Hematopoietic multipotent progenitor cell treated with erythropoietin and hydrocortisone succinate and interleukin-3 and kit ligand, for 8 days (in vitro differentiated cells): Measurements from ENCODE around the gene SBSN.

ENCODE experiments used
- DNase-seq: peaks from one replicate; pipeline ENCODE4 v3.0.0-alpha.2; 2015

SBSN gene

DNA sequence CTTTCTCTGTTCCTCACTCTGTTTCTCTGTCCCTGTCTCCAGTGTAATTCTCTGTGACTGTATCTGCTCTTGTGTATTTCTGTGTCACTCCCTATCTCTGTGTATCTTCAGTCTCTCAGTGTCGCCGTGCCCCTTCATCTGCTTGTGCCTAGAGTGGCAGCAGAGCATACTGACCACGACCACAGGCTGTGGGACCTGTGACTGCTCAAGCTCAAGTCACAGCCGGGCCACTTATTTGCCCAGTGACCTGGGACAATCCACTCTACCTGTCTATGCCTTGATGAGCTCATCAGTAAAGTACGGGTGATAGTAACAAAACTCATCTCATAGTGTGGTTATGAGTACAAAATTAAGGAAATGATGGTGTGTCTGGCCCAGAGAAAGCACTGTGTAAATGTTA lies 26.0 kb upstream of the SBSN start:
- no peak for DNase-seq

DNA sequence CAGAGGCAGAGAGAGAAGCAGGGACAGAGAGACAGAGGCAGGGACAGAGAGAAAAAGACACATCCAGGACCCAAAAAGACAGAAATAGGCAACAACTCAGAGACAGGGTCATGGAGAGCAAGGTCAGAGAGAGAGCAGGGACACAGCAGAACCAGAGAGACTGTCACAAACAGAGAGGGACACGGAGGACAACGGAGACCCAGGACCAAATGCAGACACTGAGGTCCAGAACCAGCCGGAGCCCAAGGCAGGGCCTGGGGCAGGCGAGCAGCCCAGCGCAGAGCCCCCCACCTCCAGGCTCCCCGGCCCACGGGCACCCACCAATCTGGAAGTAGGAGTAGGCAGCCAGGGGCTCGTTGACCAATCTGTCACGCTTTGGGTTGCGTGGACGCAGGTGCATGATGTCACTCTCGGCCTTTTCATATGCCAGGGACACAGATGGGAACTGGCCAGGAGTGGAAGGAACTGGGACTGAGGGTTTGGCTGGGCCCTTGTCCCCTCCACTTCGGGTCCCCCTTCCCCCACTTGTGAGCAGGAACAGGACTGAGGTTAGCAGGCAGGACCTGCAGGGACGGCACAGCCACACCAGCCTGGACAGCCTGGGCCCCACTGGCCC lies 25.4 kb upstream of the SBSN start:
- no peak for DNase-seq

DNA sequence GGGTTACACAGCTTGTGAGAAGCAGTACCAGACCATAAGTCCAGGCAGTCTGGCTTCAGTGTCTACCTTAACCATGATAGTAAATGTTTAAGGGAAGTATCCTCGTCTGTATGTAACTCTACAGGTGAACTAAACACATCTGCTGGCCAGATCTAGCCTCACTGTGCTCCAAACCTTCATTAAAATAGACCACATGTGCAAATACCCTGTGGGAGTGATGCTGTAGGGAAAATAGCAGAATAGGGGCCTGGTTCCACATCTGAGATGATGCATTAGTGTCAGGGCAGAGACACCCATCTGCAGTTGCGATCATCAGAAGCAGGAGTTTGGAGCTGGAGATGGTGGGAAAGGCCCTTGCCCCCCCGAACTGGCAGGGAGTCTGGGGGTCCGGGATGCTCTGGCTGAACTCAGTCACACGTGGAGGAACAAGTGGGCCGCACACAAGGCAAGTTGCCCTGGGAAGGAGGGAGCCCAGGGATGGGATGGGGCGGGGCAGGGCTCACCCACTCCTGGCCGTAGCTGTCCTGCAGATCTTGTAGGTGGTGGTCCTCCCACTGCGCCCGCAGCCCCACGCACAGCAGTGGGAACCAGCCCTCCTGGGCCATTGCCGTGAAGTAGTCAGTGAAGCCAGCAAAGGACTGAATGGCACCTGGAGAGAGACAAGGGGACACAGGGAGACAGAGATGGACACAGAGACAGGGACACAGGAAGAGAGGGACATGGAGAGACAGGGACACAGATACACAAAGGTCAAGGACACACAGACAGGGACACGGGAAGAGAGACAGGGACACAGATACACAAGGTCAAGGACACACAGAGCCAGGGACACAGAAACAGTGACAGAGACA lies 24.6 kb upstream of the SBSN start:
- no peak for DNase-seq

DNA sequence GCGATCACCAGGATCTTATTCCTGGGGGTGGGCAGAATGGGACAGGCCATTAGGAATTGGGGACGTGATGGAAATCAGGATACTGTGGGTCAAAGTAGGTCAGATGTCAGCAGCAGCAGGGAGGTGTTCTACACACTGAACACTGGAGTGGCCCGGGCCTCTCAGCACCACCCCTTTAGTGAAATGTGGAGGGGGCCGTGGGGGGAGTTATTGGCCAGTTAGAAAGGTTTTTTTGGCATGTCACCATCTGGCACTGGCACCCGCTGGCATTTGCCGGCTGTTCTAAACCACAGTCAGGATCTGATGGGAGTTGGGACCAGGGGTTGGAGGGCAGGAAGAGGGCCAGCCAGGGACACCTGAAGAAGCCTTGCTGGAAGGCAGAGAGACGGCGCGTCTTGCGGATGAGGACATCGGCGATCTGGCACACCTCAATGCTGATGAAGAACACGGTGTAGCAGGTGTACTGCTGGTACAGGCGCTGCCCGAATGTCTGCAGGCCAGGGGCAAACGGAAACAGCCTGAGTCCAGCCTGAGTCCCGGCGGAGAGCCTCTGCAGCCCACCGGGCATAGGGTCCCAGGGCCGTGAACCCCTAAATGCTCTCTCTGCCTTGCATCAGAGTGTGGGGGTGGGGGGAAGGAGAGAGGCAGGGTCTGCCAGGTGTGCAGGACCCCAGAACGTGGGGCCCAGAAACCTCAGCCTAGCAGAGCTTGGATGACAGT lies 23.1 kb upstream of the SBSN start:
- DNase-seq = no peak

DNA sequence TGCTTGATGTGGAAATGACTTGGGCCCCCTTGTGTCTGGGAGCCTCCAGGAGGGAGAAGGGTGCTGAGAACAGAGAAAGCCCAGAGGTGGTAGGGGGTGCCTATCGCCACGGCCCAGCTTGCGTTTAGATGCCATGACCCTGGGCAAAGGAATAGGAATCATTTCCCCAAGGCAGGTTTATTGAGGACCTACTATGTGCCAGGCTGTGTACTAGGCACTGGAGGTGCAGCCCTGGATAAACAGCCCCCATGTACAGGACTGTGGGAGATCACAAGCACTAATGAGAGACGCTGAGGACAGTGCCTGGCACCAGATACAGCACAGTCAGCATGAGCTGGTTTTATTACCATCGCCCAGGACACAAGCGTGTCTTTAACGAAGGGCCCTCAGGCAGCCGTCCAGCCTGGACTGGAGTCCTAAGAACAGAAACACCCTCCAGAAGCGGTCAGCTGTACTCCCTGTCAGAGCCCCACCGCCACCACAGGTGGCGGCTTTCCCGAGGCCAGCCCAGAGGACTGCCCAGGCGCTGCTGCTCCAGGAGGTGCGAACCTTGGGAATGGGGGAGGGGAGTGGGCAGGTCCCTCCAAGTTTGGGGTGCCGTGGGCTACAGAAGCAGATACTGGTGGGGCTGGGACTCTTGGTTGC lies 21.9 kb upstream of the SBSN start:
- no peak for DNase-seq

DNA sequence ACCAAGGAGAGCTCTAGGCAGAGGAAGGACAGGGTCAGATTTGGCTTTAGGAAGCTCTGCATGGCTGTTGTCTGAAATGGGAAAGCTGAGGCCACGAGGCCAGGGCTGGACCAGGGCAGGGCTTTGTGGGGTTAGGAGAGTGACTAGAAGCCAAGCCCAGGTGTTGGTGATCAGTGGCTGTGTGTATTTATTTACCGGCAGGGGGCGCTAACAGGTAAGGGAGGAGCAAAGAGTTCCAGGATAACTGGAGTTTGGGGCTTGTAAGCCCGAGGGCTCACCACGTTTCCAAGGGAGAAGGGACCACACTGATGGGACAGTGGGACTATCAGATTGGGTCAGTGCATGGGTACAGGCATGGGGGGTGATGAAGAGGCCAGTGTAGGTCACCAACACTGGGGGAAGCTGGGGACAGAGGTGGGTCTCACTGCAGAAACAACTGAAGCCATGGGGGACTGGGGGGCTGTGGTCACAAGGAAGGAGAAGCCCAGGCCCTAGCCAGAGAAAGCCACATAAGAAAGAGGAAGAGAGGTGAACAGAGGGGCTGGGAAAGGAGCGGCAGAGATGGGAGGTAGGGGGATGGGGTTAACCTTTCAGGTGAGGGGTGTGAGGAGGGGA lies 21.2 kb upstream of the SBSN start:
- peak; percentile 85 for DNase-seq

DNA sequence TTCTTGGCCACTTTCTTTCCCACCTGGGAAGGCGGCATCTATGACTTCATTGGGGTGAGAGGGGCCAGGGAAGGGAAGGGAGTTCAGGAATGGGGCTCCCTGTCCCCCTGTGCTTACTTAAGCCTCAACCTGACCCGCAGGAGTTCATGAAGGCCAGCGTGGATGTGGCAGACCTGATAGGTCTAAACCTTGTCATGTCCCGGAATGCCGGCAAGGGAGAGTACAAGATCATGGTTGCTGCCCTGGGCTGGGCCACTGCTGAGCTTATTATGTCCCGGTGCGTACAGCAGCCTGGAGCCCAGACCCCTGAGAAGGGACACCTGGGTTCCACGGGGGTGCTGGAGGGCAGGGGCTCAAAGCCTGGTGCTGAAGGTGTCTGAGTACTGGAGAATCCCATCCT lies 18.4 kb upstream of the SBSN start:
- DNase-seq = no peak

DNA sequence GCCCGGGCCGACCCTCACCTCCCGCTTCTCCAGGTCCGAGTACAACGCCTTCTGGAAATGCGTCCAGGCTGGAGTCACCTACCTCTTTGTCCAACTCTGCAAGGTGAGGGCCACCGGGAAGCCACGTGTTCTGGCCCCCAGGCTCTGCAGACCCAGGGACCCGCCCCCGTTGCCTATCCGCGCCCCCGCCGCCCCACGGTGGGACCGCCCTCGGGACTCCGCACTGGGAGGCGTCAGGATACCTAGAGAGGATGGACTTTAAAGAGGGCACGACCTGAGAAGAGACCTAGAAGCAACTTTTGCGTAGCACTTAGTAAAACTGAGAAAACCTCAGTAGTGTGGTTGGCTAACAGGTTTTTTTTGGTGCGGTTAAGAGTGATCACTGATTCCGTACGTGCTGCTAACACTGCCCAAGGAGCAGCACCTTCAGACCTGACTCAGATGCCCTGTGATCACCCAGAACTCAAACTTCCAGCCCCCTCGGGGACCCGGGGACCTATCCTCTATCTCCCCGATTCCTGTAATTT lies 17.8 kb upstream of the SBSN start:
- DNase-seq = peak; percentile 46

DNA sequence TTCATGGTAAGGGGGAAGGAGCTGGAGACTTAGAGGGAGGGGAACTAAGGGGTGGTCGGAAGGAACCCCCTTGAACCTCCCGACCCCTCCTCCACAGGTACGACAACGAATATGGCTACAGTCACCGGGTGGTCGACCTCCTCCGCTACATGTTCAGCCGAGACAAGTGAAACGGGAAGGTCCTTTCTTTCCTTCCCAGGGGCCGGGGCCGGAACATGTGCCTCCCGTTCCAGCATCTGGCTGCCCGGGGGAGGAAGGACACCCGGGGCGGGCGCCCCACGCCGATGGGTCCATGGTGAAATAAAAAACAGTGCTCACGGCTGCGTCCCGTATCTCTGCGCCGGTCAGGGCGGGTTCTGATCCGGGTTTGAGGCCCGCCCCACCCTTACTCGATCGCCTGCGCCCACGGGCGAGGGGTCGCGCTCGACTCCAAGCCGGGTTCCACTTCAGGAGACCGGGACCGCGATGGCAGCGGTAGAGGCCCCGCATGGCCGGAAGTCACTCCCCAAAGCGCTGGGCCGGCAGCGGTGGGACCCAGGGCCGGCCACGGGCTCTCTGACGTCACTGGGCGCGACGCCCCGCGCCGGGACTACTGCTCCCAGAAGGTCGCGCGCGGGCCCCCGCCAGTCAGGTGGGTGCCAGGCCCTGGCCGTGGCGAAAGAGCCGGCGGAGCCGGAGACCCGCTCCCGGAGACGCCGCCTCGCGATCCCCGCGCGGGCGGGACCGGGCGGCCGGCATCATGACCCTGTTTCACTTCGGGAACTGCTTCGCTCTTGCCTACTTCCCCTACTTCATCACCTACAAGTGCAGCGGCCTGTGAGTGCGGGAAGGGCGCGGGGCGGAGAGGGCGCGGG lies 17.1 kb upstream of the SBSN start, which contains the start of gene TMEM147:
TMEM147 (plus strand) TSS at position 626 of the 854 bp plus-strand sequence; CDS start at position 740, 114 bp downstream.
- peak; percentile 90 for DNase-seq

DNA sequence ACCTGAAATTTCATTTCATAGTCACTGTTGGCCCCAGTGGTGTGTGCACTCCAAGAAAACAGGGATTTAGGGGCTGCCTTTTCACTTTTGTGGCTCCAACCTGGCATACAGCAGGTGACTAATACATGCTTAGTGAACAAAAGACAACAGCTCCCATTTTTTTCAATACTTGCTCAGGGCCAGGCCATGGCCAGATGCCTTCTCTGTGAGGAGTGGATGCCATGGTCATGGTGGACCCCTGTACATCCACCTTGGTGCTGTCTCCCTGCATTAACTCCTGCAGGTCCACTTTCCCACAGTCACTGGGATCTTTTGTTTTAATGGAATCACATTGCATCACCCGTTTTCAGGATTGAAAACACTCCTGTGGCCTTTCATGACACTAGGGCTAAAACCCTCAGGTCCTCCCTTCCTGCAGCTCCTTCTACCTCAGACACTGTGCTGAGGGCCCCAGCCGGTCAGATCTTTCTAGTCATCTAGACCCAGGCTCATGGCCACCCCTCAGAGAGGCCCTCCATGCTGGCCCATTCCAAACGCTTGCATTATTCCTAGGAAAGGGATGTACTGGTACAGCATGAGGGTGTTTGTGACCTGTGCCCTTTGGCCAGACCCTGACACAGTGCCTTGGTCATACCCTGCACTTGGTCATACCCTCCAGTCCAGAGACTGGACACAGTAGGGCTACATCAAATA lies 16.1 kb upstream of the SBSN start:
- DNase-seq = no peak

DNA sequence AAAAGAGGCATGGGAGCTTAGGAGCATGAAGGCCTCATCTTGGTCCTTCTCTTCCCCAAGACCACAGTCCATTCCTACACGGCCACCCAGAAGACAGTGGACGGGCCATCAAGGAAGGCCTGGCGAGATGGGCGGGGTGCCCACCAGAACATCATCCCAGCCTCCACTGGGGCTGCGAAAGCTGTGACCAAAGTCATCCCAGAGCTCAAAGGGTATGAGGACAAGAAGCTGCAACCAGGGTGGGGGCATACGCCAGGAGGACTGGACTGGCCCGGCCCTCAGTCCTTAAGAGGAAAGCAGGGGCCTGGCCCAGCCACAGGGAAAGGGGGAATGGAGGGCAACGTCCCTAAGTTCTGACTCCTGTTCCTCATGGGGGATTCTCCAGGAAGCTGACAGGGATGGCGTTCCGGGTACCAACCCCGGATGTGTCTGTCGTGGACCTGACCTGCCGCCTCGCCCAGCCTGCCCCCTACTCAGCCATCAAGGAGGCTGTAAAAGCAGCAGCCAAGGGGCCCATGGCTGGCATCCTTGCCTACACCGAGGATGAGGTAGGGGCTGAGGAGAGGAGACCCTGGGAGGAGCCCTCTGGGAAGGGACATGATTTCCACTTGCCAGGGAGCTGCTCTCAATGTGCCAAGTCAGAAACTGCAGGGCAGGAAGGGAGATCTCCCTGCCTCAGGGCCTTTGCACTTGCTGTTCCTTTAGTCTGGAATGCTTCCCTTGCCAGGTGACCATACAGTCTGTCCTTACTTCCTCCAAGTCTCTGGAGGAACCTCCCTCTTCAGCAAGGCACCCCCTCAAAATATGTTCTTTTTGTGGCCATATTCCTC lies 15.4 kb upstream of the SBSN start:
- no peak for DNase-seq

DNA sequence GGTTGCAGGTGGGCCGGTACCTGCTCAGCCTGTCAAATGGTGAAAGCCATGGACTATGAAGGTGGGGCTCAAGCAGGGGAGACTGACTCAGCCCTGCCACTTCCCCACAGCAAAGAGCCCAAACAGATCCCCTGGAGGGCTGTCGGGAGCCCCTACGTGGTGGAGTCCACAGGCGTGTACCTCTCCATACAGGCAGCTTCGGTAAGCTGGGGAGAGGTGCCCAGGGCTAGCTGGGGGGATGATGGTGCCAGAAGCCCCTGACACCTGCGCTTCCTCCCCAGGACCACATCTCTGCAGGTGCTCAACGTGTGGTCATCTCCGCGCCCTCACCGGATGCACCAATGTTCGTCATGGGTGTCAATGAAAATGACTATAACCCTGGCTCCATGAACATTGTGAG lies 14.1 kb upstream of the SBSN start:
- no peak for DNase-seq

DNA sequence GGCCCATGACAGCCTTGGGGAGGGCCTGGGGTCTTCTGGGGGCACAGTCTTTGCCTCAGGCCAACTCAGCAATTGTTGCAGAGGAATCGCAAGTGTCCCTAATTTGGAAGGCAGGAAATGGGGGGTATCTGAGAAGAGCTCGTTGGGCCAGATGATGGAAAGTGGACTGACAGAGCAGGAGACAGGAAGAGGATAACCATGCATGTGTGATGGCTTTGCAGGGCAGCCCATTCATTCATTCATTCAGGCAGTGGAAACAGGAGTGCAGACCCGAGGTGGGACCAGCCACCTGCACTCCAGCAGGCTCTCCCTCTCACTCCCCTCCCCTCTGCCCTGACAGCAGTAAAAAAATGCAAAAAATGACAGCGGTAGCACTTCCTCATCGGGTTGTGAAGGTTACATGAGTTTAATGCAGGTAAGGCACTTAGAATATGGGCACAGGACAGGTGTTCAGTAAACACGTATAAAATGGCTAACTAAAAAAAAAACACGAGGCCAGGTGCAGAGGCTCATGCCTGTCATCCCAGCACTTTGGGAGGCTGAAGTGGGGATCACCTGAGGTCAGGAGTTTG lies 12.3 kb upstream of the SBSN start:
- no peak for DNase-seq

DNA sequence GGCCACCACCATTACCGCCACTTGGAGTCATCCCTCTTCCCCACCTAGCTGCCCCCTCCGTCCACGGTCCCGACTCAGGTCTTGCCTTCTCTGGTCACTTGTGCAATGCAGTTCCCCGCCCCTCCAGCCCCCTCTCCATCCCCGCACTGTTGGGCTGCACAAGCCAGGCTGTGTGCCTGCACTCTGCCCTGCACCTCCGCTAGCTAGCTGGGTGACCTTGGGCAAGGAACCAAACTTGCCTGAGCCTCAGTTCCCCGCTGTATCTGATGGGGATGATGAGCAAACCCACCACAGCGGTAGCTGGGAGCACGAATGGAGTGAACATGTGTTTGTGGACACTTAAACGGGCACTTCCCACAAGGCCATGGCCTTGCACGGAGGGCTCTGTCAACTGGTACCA lies 11.7 kb upstream of the SBSN start:
- DNase-seq = no peak

DNA sequence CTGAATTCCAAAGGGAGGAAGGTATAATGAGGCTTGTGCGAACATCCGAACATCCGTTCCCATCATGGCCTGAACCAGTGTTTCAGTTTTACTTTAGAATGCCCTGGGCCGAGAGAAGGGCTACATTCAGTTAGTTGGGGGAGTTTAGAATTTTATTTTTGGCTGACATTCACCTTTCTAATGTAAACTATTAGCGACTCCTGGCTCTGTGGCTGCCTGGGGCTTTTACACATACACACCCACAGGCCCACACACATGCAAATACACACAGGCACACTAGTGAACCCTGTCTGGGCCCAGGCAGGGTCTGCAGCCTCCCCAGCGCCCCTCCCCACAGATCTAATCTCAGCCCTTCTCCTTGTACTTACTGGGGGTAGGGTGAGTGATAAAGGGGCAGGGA lies 11.2 kb upstream of the SBSN start:
- no peak for DNase-seq

DNA sequence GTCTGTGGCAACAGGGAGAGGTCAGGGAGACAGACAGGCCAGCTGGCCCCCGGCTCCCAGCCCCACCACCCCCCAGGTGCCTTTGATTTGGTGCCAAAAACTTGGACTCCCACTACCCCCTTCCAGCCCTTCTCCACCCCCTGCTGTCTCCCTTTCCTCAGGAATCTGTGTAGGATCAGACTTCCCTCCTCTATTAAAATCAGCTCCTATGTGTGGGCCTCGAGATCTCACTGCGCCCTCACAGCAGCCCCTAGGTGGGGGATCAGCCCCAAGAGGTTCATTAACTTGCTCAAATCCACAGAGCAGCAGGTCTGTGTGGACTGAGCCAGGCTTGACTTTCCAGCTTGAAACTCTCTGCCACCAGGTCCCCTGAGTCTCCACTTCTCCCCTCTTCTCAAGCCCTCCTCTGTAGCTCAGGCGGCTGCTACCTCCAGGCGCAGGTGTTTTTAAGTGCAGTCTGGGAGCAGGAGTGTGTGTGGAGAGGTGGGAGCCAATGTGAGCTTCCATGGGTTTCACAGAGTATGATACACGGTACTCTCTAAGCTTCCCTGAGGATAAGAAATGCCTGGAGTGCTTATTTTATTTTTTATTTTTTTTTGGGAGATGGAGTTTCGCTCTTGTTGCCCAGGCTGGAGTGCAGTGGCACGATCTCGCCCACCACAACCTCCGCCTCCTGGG lies 6.8 kb upstream of the SBSN start:
- DNase-seq = no peak

DNA sequence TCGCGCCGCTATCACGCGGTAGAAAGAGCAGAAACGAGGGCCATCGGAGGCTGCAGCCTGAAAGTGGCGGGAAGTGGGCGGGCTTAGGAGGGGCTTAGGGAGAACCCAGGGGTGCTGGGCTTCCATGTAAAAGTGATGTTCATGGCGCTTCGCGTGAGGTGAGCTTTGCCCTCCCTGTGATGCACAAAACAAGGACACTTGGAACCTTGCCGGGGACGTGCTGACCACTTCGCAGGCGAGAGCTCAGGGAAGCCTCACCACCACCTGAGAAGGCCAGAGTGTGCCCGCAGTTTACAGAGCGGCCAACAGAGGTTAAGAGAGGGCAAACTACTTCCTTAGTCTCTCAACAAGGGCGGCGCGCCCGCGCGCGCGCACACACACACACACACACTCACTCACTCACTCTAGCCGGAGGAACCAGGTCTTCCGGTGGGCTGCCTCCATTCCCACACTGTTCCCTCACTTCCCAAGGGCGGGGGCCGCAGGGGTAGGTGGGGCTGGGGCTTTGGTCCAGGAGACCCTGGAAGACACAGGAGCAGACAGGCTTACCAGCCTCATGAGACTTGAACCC lies 5.8 kb upstream of the SBSN start:
- DNase-seq = no peak

DNA sequence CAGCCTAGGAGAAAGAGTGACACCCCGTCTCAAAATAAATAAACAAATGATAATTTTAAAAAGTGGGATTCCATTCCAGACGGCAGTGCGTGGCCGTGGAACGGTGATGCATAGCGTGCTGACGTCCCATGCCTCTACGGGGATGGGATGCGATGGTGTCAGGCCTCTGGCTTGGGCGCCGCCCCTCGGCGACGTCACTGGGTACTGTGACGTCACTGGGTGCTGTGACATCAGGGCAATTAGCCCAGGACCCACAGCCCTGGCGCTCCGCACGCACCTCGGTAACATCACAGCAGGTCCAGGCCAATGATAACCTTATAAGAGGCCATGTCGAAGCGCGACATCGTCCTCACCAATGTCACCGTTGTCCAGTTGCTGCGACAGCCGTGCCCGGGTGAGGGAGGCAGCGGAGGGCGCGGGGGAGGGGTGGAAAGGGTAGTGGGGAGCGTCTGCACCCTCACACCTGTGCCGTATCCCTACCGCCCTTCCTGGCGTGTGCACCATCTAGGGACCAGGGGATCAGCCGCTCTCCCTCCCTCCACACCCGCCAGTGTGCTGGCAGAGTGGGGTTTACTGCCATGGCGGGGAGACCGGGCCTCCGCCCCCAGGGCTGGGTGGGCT lies 5.2 kb upstream of the SBSN start, which contains the start of gene GAPDHS:
GAPDHS (plus strand) TSS at position 256 of the 621 bp plus-strand sequence; CDS start at position 328, 72 bp downstream.
- DNase-seq = no peak
